GM18909 (cell line): Measurements from ENCODE around the gene PDSS2.
"Not testable (repeated sequence)": the region's sequence is repeated elsewhere in the genome, so short reads cannot be mapped to it uniquely, and the experiment has no call there.

Source experiments
- ATAC-seq: cut with Tn5 transposase; IDR thresholded peaks from one replicate; pipeline ENCODE4 v1.9.1; 2021; ENCODE audit warnings: mild to moderate bottlenecking; ENCODE audit not compliant: unreplicated experiment, poor library complexity

PDSS2 gene

GRCh38 chr6:107192830-107193229 is 266.5 kb downstream of the PDSS2 start:
- no peak for ATAC-seq

DNA sequence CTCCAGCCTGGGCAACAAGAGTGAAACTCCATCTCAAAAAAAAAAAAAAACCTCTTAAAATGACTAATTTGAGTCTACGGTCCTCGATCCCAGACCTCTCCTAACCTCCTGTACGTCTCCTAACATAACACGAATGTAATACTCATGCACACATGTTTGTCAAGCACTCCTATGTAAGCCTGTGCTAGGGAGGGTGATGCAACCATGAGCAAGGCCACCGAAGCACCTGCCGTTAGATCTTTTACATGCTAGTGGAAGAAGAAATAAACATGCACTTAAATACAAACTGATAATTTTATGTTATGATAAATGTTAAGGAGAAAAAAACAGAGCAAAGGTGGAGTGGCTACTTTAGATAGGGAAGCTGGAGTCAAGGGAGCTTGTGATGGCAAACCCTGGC is 271.7 kb downstream of the PDSS2 start:
- ATAC-seq: no peak

GRCh38 chr6:107186047-107186446 is 273.3 kb downstream of the PDSS2 start:
- no peak for ATAC-seq

GRCh38 chr6:107185391-107185970 is 273.9 kb downstream of the PDSS2 start:
- ATAC-seq: no peak

DNA sequence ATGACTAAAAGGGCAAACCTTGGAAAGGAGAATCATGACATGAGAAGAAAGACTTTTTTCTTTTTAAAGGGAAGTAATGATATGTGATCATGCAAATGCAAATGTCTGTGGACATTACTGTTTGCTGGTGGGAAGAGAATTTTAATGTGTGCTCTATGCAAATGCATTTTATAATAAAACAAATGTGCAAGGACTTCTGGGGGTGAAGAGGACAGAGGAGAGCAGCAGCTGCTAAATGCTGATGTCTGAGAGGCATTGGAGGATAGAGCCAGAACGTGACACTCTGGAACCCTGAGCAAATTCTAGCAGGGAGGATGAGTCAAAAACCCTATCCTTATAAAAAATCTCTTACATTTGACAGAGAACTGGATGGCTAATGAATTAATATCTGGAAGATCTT is 274.9 kb downstream of the PDSS2 start:
- ATAC-seq: no peak

- ATAC-seq: no peak
These were observed 279.3 kb downstream of the PDSS2 start for GRCh38 chr6:107180099-107180498.

GRCh38 chr6:107179004-107179403 is 280.4 kb downstream of the PDSS2 start:
- no peak for ATAC-seq

DNA sequence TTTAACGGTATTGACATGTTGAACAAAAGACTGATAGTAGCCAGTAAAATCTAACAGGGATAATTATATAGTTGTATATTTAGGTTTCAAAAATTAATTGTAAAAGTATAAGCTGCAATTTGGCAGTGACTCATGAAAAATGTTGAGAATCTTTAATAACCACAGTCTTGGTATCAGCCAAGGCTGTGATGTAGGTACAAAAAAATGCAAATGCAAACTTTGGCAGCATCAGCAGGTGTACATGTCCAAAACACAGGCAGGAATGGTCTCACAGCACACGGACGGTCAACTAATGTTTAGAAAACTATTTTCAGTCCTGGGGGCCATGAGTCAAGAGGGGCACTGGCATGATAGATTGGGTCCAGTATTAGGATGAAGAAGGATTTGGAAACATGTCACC is 285.6 kb downstream of the PDSS2 start:
- no peak for ATAC-seq

DNA sequence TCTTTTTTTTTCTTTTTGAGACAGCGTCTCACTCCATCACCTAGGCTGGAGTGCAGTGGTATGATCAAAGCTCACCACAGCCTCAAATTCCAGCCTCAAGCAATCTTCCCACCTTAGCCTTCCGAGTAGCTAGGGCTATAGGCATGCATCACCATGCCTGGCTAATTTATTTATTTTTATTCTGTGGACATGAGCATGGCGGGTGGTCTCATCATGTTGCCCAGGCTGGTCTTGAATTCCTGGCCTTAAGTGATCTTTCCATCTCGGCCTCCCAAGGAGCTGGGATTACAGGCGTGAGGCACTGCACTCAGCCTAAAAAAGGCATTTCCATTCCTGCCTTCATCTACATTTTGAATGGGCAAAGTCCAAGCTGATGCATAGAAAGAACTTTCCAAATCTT is 287.9 kb downstream of the PDSS2 start:
- no peak for ATAC-seq

- not testable (repeated sequence) for ATAC-seq
These were observed 295.1 kb downstream of the PDSS2 start for GRCh38 chr6:107164299-107164698.

DNA sequence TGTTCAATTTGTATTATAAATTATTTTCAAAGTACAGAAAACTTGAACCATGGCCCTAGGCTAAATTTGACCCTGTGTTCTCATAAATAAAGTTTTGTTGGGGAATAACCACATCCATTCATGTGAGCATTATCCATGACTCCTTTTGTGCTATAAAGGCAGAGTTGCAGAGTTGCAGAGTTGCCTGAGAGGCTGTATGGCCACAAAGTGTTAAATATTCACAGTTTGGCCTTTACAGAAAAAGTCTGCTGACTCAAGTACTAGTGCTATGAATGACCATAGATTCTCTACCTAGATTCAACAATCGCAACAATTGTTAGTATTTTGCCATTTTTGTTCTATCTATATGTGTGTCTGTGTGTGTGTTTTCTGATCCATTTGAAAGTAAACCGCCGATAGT is 297.8 kb downstream of the PDSS2 start:
- no peak for ATAC-seq

GRCh38 chr6:107156617-107157016 is 302.7 kb downstream of the PDSS2 start:
- ATAC-seq: no peak

DNA sequence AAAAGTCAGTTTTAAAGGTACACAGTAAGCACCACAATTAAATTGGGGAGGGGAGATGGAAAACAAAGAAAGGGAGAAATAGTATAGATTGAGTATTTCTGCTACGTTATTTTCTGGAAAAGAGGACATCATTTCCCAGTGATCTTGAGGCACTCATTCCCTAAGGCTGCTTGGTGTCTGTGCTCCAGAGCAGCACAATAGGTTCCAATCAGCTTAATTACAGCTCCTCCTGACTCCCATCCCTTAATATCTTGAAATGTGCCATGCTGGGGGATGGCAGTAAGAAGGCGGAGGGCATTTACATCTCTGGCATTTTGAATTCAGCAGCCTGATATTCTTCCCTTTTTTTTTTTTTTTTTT is 304.6 kb downstream of the PDSS2 start:
- no peak for ATAC-seq

DNA sequence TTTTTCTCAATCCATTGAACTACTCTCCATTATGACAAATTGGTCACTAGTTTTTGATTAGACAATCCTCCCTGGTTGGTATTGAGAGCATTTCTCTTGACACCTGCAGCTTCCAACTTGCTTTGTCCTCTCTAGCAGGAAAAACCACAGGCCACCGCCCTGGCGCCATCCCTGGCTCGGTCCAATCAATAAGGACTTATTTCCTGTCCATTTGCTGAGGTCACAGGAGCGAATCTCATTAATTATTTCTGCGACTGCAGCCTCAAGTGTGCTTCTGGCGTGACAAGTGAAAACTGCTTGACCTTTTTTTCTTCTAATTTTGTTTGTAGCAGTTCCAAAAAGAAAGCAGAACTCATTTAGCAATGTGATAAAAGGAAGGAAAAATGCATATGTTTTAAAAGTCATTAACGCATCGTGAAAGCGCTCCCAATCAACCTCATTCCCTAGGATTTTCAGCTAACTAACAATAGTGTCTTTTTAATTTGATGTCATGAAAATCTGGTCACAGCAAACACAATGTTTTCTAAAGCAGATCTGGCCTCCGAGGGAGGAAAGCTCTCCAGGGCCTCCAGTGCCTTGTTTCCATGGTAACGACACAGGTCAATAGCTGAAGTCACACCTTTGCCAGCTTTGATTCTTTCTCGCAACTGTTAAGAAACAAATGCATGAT is 305.1 kb downstream of the PDSS2 start:
- ATAC-seq: no peak

- no peak for ATAC-seq
These were observed 306.5 kb downstream of the PDSS2 start for GRCh38 chr6:107152638-107153430.

- ATAC-seq: no peak
These were observed 314.7 kb downstream of the PDSS2 start for GRCh38 chr6:107144666-107145065.

DNA sequence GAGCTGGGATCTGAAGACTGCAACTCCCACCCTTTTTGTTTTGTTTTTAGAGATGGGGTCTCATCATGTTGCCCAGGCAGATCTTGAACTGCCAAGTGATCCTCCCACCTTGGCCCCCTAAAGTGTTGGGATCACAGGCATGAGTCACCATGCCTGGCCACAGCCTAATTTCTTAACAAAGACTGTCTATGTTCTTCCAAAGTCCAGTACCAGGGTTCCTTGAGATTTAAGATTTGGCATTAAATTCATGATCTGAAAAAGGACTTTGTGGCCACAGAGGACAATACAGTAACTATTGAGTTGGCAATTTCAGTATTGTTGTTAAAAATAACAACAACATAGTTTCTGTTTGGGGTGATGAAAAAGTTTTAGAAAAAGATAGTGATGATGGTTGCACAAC is 315.4 kb downstream of the PDSS2 start:
- ATAC-seq: no peak

DNA sequence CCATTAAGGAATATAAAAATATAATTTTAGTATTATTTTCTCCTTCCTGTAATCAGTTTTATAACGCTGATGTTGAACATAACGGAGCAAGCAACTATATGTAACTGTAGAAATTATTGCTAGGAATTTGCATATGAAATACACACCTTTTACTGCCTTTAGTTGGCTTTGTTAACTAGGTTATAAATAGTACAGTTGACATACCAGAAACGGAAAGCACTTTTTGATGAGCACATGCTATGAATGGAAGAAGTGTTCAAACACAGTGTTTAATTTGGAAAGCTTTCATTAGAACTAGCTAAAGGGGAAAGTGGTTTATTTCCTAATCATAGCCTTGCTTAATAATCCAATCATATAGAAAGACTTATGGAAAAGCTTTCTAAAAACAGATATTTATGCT is 318.8 kb downstream of the PDSS2 start:
- no peak for ATAC-seq

DNA sequence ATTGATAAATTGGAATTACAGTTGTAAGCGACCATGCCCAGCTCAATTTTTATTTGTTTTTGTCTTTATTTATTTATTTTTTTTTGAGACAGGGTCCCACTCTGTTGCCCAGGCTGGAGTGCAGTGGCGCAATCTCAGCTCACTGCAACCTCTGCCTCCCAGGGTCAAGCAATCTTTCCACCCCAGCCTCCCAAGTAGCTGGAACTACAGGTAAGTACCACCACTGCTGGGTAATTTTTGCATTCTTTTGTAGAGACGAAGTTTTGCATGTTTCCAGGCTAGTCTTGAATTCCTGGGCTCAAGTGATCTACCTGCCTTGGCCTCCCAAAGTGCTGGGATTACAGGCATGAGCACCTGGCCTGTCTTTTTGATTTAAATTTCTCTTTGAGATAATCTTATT is 323.0 kb downstream of the PDSS2 start:
- not testable (repeated sequence) for ATAC-seq

- ATAC-seq: not testable (repeated sequence)
These were observed 324.2 kb downstream of the PDSS2 start for GRCh38 chr6:107135048-107135680.

DNA sequence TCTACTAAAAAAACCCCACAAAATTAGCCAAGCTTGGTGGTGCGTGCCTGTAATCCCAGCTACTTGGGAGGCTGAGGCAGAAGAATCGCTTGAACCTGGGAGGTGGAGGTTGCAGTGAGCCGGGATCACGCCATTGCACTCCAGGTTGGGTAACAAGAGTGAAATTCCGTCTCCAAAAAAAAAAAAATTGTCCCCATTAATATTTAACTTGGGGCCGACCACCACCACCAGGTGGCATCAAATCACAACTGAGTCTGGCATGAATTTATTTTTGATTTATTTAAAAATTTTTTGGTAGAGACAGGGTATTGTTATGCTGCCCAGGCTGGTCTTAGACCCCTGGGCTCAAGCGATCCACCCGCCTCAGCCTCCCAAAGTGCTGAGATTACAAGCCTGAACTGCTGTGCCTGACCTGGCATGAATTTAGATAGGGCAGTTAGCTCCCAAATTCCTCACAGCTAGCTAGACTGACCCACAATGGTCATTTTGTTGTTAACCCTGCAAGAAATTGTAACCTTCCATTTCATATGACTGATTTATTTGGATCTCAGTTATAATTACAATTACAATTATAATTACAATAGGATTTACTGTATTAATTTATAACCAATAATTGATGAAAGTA is 326.9 kb downstream of the PDSS2 start:
- no peak for ATAC-seq
